ENCODE measurements around the gene CFAP100.

Gene CFAP100

DNA sequence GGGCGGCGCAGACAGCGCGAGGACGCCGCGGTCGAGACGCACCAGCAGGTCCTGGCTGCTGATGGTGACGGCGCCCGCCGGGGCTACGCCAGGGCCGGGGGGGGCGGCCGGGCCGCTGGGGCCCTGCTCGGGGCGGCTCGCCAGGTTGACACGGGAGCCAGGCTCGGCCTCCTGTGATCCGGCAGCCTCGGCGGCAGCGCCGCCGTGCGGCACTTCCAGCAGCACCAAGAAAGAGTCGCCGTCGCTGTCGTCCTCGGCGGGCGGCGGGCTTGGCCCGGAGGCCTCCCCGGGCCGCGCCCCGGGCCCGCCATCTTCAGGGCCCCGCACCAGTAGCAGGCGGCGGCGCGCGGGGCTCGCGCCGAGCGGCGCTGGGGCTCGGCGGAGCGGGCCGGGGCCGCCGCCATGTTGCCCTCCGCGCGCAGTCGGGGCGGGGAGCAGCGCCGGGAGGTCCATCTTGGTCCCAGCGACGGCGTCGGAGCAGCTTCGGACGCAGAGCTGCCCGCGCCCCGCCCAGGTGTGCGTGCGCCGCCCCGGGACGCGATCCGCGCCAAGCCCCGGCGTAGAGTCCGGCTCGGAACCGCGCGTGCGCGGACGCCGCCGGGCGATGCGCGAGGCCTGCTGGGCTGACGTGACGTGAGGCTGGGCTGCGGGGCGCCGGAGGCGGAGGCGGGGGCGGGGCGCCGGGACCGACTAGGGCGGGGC lies 80.9 kb downstream of the CFAP100 start, which contains the start of gene ZXDC:
ZXDC (minus strand) TSS at position 479 of the 702 bp plus-strand sequence; CDS start at position 453, 26 bp downstream.
- in situ Hi-C loops (cut with MboI; ENCODE audit: low sequenced_read_pairs), result no loop called here

DNA sequence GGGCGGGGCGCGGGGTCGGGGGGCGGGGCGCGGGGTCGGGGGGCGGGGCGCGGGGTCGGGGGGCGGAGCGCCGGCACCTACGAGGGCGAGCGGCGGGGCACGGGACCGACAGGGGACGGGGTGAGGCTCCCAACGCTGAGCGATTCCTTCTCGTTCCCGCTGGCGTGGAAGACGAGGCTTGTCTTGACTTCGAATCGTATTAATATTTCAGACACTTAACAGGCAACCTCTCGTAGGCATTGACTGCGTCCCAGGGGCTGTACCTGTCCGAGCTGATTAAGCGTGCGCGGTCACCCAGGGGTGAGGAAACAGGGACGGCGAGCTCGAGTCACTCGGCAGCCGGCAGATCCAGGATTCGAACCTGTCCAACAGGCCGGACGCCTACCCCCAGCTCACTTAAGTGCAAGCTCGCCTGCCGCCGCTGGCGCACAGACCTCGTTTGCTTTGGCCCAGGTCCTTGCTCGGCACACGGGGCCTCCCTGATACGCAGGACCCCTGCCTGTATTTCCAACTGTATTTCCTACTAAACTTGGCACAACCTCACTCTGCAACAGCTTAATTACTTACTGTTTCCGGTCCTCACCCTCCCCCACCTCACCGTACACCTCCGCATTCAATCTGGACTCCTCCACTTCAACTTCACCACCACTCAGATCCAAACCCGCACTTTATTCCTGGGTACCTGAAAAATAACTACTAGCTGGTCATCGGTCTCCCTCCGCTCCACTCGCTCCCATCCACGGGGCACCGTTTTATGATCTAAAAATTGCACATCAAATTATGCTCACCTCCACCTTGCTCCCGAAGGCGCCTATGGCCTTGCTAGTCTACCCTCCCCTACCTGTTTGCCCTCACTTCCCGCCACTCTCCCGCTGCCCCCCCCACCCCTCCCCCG lies 81.7 kb downstream of the CFAP100 start:
- in situ Hi-C loops (cut with MboI; ENCODE audit: low sequenced_read_pairs), result no loop called here

DNA sequence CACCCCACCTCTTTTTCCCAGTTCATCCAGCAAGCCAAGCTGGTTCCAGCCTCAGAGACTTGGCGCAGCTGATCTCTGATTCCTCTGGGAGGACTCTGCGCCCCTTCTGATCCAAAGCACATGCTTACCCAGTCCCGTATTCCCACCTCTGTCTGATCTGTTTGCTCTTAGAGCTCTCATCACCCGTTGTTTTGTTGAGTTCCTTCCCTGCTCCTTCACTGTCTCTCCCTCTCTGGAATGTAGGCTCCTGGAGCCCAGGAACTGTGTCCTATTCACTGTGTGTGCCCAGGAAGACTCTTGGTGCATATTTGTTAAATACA lies 82.3 kb downstream of the CFAP100 start:
- in situ Hi-C loops (cut with MboI; ENCODE audit: low sequenced_read_pairs), result no loop called here

DNA sequence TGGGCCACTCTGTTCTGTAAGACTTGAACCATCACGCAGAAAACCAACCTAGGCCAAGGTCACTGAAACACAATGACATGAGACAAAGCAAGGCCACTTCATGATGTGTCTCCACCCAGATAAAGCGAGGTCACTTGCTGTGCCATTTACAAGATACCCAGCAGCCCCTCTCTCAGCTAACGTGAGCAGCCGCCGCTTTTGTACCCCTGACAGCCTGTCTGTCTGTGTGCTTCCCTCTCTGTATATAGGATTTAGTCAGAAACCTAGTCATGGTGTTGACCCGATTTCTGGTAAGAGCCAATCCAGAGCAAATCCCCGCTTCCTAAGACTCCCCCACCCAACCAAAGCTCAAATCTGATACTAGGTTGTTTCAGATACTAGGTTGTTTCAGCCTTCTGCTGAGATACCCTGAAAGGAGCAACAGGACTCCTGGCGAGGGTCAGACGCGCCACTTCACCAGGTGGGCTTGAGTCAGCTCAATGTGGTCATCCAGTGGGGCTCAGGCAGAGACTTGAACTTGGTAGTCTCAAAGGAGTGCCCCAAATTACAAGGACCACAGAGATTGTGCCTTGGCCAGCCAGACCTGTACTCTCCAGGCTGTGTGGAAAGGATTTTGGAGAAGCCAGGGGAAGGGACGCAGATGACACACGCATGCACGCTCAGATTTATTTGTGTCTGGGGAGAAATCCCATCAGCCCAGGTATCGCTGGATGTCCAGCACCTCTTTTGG lies 84.0 kb downstream of the CFAP100 start:
- in situ Hi-C loops (cut with MboI; ENCODE audit: low sequenced_read_pairs), result no loop called here

DNA sequence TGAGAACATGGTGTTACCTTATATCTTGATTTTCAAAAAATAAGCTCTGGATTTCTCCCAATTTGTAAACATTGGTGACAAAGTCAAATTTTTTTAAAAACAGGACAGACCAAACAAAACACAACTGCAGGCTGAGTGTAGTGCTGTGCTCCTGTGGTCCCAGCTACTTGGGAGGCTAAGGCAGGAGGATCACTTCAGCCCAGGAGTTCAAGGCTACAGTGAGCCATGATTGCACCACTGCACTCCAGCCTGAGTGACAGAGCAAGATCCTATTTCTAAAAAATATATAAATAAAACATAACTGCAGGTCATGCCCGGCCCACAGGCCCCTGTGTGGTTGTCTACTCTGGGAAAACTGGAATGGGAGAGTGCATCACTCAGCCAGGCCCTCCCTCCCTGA lies 84.9 kb downstream of the CFAP100 start:
- in situ Hi-C loops (cut with MboI; ENCODE audit: low sequenced_read_pairs), result no loop called here

DNA sequence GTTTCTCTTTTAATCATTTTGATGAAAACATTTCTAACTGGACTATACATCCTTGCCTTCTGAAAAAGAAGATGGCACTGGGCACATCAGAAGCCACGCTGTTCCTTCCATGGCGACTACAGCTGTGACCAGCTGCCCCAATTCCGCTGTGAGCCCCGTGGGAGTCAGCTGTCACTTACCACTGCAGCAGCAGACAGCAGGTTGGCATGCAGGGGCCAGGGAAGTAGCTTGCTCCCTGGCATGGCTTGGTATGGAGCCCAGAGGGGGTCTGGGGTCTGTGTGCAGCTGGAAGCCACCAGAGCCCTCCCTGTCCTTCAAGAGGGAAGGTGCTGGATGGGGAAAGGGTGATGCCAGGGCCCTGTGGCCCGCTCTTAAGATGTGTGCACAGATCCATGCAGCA lies 85.5 kb downstream of the CFAP100 start:
- in situ Hi-C loops (cut with MboI; ENCODE audit: low sequenced_read_pairs), result no loop called here

DNA sequence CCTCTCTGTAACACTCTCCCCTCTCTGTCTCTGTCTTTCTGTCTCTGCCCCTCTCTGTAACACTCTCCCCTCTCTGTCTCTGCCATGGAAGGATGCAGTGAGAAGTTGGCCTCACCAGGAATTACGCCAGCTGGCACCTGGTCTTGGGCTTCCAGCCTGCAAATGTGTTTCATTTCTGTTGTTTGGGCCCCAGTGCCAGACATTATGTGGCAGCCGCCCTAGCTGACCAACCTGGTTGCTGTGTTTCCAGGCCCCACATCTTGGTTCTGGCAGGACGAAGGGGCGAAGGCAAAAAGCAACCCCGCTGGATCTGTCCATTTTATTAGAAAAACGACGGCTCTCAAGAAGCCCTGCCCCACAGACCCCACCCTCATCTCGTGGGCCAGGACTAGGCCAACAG lies 86.2 kb downstream of the CFAP100 start:
- in situ Hi-C loops (cut with MboI; ENCODE audit: low sequenced_read_pairs), result no loop called here

DNA sequence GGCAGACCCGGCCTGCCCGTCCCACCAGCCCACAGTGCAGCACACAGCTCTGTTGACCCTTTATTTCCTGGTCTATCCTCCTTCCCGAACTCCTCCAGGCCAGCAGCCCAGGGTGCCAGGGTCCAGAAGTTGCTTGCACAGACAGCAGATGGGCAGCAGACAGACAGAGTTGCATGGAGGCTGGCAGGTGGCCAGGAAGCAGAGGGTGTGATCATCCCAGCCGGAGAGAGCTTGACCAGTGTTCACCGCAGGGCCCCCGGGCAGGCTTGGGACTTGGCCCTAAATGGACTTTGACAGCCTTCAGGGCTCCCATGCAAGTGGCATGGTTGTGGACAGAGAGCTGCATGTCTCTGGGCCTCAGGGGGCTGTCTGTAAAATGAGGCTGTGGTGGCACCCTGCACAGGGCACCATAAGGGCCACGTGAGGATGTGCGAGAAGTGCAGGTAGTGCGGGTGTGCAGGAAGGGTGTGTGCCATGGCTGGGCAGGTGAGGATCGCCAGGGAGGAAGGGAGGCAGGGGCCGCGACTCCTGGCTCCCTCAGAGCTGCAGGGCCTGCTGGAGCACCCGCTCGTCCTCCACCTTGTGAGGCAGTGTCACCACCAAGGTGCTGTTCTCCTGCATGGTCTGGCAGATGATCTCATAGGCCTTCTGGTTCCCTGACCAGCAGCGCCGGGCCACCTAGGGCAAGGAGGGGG lies 87.2 kb downstream of the CFAP100 start:
- in situ Hi-C loops (cut with MboI; ENCODE audit: low sequenced_read_pairs), result no loop called here

DNA sequence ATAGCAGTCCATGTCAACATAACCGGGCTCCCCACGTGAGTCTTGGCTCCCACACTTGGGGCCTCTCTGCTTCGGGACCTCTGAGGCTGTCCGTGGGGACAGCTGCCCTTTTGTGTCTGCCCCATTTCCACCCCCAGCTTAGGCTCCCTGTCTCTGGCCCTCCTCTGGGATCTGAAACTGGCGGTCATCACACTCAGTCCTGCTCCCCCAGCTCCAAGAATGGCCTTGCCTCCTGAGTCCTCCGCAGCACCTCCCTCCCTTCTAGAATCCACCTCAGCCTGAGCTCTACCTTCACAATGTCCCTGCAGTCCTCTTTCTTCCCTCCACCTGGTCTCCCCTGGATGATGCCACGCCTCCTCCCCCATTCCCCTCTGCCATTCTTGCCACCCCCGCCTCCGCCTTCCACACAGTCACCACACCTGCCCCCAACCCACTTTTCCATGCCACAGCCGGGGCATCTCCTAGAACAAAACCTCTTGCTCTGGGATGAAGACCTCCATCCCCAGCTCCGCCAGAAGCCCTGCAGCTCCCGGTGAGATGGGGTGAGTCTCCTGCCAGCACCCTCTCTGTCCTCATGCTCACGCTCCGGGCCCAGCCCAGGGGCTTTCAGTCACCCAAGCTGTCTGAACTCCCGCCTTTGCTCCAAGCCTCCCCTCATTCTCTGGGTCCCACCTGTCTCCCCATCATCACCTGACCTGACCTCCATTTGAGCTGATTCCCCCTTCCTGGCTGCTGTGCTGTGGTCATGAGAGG lies 88.0 kb downstream of the CFAP100 start:
- in situ Hi-C loops (cut with MboI; ENCODE audit: low sequenced_read_pairs), result no loop called here

DNA sequence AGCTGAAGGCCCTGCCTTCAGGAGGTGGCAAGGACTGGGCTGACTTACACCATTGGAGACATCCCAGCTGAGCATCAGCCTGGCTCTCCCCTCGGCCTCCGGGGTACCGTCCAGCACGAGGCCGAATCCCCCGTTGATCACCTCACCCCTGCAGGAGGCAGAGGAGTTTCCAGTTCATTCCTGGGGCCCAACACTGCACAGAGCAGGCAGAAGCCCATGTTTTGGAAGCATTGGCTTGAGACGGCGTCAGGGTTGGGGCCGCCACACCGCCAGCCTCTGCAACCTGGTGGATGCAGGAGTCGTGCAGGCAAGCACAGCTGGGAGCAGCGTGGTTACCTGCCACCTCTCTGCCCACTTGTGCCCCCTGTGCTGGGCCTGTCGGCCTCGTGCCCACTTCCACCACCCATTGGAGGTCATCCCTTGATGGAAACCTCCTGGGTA lies 88.6 kb downstream of the CFAP100 start:
- in situ Hi-C loops (cut with MboI; ENCODE audit: low sequenced_read_pairs), result no loop called here

DNA sequence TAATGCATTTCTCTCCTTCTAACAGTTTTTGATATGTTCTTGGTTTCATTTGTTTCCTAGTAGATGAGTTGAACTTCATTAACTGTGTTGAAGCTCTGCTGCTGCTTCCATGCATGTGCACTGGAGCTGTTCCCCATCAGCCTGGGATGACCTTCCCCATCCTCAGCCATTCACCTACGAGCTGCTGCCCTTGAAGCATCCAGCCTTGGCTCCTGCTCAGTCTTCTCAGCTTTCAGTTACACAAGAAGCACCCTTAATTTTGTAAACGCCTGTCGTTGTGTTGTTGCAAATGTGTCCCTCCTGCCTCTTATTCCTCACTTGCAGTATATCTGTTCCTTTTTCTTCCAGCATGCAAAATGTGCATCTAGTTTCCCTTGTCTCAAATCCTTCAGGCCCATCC lies 89.4 kb downstream of the CFAP100 start:
- in situ Hi-C loops (cut with MboI; ENCODE audit: low sequenced_read_pairs), result no loop called here

DNA sequence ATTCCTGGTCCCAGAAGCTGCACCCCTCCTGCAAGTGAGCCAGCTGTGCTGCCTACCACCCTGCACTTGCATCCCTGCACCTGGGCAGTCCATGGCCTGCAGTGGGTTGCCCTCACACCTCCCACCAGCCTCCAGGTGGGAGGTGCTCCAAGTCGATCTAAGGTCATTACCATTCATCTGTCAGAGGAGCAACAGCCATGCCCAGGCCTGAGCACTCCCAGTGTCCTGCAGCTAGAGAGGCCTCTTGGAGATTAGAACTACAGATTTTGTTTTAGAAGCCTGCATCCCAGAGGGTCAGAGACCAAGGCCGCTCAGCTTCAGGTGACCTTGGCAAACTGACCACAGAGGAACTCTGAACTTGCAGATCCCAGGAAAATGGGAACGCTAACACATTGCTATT lies 90.0 kb downstream of the CFAP100 start:
- in situ Hi-C loops (cut with MboI; ENCODE audit: low sequenced_read_pairs), result no loop called here

DNA sequence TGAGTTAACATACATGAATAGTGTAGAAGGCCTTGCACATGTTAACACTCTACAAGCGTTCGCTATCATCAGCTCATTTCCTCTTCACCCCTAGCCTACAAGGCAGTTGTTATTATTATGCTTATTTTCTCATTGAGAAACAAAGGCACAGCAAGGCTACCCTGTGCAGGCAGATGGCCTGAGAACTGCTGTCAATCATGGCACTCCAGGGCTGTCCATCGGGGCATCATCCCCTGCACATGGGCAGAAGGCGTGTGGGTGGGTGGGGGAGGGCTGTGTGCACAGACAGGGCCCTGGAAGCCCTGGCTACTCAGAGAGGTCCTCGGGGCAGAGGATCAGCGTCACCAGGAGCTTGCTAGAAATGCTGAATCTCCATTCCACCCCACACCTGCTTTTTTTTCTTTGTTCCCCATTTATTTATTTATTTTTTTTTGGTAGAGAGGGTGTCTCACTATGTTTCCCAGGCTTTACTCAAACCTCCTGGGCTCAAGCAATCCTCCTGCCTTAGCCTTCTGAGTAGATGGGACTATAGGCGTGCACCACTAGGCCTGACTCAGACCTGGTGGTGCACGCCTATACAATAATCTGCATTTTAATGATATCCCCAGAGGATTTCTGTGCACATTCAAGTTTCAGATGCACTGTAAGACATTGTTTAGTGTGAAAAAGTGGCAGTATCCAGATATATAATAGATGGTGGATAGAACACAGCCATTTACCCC lies 90.6 kb downstream of the CFAP100 start:
- in situ Hi-C loops (cut with MboI; ENCODE audit: low sequenced_read_pairs), result no loop called here

DNA sequence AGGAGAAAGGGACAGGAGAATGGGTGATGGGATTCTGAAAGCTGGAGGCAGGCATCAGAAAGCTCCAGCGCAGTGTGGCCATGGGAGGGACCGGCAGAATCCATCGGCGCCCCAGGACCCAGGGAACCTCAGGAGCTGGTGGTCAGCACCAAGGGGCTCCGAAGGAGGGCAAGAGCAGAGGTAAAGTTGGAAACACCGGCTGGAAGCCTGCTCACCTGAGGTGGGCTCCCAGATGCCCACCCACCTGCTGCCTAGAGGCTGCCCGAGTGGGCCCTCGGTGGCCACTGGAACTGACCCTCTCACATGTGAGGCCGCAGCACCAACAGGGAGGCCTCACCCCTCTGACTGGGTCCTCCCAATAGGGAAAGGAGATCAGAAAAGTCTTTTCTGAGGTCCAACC lies 91.2 kb downstream of the CFAP100 start:
- in situ Hi-C loops (cut with MboI; ENCODE audit: low sequenced_read_pairs), result no loop called here

Data from HL-60/S4 treated with phorbol 12-myristate 13-acetate at 8.2 ng/mL for 4 days and 3 days (cell line).